HG03571 (cell line): Measurements from ENCODE around the gene MUC21.

Experiments
- ATAC-seq: cut with Tn5 transposase; IDR thresholded peaks from one replicate; pipeline ENCODE4 v1.9.1; 2021; ENCODE audit not compliant: unreplicated experiment

The MUC21 gene

GRCh38 chr6:30983439-30983838 lies at the start of gene MUC21:
MUC21 (plus strand) TSS chr6:30983718; CDS start chr6:30983959, 241 bp downstream.
- no peak for ATAC-seq

- ATAC-seq = no peak
Measured at GRCh38 chr6:30935018-30935417, 48.5 kb upstream of the MUC21 start.

- no peak for ATAC-seq
Measured at GRCh38 chr6:30937265-30937664, 46.3 kb upstream of the MUC21 start.

GRCh38 chr6:30938730-30939129 lies 44.8 kb upstream of the MUC21 start:
- no peak for ATAC-seq

- no peak for ATAC-seq
Measured at GRCh38 chr6:30939473-30939872, 44.0 kb upstream of the MUC21 start.

DNA sequence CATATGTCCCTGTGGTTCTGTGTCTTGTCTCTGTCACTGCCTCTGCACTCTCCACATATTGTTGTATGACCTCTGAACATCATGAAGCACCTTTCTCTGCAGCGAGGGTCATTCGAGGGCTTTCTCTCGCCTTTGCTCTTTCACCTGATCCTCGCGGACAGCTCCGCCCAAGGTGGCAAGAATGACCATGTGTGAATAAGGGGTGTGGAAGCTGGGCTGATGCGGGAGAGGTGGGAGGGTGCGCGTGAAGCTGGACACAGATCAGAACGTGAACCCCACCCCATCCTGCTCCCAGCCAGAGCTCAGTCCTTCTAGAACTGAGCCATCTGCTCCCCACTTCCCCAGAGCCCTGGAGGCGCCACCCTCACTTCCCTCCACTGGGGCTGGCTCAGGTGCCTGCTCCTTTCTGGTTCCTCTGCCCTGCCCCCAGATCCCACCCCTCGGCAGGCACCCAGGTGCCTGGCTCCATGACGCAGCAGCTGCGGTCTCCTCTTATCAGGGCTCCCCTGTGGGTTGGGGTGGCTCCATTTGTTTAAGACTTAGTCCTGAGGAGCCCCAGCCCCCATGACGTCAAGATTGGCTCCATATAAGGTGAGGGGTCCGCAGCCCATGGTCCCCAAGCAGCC lies 43.0 kb upstream of the MUC21 start, which contains the start of gene MUCL3:
Gene MUCL3, plus strand, starts transcription at position 613 of the 626 bp plus-strand sequence. CDS start 27 bp downstream, outside the sequence.
- no peak for ATAC-seq

GRCh38 chr6:30942338-30943060 lies 41.0 kb upstream of the MUC21 start:
- ATAC-seq = no peak

- ATAC-seq = no peak
Measured at GRCh38 chr6:30944051-30944450, 39.5 kb upstream of the MUC21 start.

DNA sequence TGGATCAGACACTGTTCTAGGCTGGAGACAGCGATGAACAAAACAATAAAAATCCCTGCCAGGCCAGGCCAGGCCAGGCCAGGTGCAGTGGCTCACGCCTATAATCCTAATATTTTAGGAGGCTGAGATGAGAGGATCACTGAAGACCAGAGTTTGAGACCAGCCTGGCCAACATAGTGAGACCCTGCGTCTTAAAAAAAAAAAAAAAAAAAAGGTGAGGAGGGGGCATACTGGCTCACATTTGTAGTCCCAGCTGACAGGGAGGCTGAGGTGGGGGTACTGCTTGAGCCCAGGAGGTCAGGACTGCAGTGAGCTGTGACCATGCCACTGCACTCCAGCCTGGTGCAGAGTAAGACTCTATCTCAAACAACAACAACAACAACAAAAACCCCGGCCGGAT lies 38.2 kb upstream of the MUC21 start:
- ATAC-seq = no peak

DNA sequence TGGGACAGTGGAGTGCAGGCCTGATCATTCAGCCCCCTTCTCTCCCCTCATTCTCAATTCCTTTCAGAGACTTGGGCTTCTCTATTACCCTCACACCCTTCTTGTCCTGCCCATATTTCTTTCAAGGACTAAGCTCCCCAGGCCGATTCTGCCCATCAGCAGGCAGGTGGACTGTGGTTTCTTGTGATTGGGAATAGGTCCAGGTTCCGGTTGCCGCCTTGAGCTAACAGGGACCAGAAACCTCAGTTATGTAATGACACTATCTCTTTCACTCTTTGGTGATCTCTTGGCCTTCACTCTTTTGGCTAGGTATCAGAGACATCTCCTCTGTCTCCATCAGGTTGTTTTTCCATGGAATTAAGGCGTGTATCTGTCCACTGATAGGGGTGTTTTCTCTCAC lies 36.3 kb upstream of the MUC21 start:
- no peak for ATAC-seq

DNA sequence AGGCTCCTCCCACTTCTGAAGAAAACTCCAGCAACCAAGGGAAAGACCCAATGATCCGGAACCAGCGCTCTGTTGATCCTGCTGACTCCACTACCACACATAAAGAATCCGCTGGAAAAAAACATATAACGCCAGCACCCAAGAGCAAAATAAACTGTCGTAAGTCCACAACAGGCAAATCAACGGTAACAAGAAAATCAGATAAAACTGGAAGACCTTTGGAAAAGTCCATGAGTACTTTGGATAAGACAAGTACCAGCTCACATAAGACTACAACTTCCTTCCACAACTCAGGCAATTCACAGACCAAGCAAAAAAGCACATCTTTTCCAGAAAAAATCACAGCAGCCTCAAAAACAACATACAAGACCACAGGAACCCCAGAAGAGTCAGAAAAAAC lies 34.7 kb upstream of the MUC21 start:
- no peak for ATAC-seq

DNA sequence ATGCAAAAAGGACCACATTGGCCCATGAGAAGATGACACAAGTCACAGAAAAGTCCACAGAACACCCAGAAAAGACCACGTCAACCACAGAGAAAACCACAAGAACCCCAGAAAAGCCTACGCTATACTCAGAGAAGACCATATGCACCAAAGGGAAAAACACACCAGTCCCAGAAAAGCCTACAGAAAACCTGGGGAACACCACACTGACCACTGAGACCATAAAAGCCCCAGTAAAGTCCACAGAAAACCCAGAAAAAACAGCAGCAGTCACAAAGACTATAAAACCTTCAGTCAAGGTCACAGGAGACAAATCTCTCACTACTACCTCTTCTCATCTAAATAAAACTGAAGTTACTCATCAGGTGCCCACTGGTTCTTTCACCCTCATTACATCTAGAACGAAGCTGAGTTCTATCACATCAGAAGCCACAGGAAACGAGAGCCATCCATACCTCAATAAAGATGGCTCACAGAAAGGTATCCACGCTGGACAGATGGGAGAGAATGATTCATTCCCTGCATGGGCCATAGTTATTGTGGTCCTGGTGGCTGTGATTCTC lies 31.5 kb upstream of the MUC21 start:
- no peak for ATAC-seq

DNA sequence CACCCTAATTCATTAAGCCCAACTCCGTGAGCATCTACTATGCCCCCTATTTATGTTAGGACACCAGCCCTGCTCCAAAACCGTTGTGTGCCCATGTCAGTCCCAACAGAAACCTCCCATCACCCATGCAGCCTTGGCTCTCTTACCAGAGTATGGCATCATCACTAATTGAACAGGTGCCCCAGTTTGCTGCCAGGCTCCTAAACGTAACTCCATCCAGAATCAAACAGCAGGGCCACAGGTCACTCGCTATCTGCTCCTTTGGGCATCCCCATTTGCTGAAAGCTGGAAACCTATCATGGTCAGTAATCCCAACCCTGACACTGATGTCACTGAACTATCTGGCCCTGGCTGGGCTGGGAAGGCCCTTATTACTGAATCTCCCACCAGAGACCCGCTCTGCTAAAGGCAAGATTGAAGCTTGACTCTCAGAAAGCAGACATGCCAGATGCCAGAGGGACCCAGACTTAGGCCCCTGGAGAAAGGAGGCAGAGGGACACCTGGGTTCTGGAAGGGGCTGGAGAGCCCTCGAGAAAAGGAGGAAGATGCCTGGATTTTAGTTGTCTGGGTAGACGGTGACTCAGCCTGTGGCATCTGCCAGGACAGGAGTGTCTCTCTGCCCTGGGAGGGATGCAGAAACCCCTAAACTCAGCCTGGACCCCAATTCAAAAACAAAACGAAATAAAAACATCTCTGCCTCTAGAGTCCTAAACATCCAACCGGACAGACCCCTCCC lies 28.7 kb upstream of the MUC21 start:
- ATAC-seq = no peak

DNA sequence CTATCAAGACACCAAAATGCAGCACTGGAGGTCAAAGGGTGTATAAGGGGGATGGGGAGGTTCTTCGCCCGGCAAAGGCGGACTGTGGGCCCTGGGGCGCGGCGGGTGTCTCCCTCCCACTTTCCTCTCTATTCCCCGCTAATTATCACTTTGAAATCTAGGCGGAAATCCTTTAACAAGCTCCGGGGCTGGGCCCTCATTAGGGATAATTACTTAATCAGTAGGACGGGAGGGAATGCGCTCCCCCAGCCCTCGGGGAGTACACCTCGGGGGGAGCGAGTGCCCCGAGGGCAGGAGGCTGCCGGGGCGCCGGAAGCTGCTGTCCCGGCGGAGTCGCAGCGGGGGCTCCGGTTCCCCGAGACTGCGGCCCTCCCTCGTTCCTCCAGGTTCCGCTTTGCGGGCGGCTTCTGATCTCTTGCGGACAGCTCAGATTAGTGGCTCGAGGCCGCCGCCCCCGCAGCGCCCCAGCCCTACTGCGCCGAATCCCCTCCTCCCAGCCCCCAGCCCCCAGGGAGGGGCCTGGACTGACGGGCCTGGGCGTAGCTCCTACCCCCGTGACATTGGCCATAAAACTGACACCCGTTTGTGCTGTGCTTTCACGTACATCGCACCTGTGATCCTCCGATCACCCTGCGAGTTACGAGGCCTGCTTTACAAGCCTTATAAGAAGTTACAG lies 28.0 kb upstream of the MUC21 start:
- no peak for ATAC-seq

- ATAC-seq = no peak
Measured at GRCh38 chr6:30957716-30958115, 25.8 kb upstream of the MUC21 start.

DNA sequence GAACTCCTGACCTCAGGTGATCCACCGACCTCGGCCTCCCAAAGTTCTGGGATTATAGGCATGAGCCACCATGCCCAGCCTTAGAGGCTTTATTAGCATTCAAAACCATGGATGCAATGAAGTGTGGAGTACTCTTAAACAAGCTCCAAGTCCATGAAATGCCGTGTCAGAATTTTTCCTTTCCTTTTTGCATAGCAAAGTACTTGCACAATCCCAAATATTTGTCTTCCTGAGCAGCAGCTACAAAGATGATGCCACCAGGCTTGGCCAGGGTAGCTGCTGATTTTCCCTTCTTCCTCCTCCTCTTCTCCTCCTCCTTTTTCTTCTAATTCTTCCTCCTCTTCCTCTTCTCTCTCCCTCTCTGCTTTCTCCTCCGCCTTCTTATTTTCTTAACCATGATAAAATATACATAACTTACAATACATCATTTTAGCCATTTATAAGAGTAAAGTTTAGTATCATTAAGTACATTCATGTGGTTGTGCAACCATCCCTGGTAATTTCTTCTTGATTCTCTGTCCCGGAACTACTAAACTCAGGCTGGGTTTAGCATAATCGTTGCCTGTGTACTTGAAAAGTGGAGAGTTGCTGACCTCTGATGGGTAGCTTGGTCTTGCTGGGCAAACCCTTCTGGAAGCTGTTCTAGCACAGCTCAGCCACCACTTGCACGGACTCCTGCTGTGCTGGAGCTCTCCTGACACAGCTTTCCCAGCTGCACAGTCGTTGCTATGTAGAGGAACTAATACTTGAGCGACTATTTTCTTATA lies 22.4 kb upstream of the MUC21 start:
- ATAC-seq = no peak

DNA sequence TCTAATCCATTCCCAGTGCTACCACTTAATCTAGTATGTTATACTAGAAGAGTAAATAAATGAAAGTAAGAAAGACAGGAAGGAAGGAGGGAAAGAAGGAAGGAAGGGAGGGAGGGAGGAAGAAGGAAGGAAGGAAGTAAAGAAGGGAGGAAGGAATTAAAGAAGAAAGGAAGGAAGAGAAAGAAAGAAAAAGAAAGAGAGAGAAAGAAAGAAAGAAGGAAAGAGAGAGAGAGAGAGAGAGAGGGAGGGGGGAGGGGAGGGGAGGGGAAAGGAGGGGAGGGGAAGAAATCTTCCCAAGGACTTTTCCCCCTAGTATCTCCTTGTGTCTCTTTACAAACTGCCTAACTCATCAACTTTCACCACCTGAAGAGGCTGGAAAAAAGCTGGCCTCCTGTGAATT lies 20.8 kb upstream of the MUC21 start:
- ATAC-seq = no peak

DNA sequence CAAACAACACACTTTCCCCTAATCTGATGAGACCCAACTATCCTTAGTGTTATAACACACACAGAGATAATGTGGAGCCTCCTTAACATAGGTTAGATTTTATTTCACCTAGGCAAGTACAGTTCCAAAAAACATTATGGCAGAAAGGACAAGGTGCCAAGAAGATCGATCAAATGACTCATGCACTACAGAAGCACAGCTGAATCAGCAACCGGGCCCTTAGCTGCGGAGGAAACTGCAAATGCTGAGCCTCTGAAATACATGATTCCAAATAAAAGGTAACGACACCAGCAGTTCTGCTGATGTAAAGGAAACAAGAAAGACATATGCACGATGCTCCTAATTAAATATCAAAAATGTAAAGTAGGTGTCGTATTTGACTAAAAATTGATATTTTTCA lies 19.9 kb upstream of the MUC21 start:
- no peak for ATAC-seq

DNA sequence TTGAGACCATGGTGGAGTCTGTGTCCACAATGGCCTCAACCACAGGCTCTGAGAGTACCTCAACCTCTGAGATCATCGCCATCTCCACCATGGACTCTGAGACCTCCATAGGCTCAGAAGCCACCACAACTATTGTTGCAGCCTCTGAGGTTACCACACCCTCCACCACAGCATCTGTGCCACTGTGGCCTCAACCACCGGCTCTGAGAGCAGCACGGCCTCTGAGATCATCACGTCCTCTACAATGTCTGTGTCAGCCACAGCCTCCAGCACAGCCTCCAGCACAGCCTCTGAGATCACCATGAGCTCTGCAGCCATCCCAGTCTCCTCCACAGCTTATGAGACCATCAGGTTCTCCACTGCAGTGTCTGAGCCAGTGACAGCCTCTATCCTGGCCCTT lies 19.4 kb upstream of the MUC21 start:
- no peak for ATAC-seq

DNA sequence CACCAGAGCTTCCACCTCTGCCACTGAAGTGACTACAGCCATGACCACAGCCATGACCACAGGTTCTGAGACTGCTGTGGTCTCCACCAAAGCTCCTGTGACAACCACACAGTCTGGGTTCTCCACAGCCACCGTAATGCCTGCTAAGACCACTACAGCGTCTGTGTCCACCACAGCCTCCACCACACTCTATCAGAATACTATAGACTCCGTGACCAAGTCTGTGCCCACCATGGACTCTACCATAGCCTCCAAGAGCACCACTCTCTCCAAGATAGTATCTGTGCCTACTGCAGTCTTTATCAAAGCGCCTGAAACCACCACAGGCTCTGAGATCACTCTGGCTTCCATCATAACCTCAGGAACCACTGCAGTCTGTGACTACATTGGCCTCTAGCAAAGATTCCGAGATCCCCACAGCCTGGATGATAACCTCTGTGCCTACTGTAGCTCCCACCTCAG lies 18.3 kb upstream of the MUC21 start:
- ATAC-seq = no peak
